ENCODE data around the gene FOCAD.

DNA sequence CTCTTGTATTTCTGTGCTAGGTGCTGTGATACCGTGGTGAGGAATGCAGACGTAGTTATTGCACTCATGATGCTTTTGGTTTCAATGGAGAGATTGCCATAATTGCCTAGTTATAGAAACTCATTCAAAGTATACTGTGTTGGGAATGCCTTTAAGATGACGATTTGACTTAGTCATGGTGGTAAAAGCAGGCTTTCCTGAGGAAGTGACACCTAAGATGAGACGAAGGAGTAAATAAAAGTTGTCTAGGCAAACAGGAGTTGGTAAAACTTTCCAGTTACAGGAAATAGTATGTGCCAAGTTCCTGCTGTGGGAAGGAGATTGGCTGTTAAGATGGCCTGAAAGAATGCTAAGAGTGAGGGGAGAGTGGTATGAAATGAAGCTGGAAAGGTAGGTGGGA is 48.1 kb downstream of the FOCAD start:
- TF ChIP-seq POLR2A (IDR thresholded peaks at IDR 0.05; ENCODE audit: low read depth, low read length) (no peak), POLR2AphosphoS5 (IDR thresholded peaks at IDR 0.05; ENCODE audit: low read depth, low read length) (no peak), TAF1 (IDR thresholded peaks at IDR 0.05; ENCODE audit: low read depth, low read length) (no peak)

Measured in GM12891 (cell line).